Measurements from ENCODE around the gene ZBTB40.

The ZBTB40 gene

DNA sequence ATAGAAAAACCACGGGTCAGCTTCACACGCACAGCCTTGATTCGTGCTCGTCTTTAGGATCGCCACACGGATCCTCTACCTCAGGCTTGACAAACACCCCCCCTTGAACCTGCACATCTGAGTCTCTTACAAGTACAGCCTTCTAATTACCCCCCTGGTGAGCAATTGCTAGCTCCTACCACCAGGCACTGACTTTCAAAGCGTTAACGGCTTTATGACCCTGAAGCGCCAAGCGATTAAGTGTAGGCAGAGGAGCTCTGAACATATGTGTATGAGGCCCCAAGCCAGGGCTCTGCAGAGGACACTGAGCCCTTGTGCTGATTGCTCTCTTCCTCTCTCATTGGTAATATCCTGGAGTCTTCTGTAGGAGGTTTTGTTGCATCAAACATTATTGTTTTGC lies 55.9 kb downstream of the ZBTB40 start:
- H3K36me3 ChIP-seq (ENCODE audit: low read length), result no peaks in the 10 kb centered on the region
- no peak overlapping the region for H2AFZ ChIP-seq (ENCODE audit: low read depth, low read length, severe bottlenecking)
- no peaks in the 10 kb centered on the region for H3K27me3 ChIP-seq (ENCODE audit: low read length)
- no peak overlapping the region for H3K27ac ChIP-seq (ENCODE audit: low read depth, low read length)
- no peaks in the 10 kb centered on the region for H4K20me1 ChIP-seq (ENCODE audit: low read depth, low read length)
- no peaks in the 10 kb centered on the region for H3K9me2 ChIP-seq (replicated peaks; ENCODE audit: insufficient read depth, low read length)
- H3K79me2 ChIP-seq (ENCODE audit: insufficient read depth, low read length), result no peaks in the 10 kb centered on the region
- H3K9ac ChIP-seq (ENCODE audit: low read length), result no peak overlapping the region
- H3F3A ChIP-seq (ENCODE audit: insufficient read depth), result no peaks in the 10 kb centered on the region
- H3K9me3 ChIP-seq (ENCODE audit: insufficient read depth, low read length), result no peaks in the 10 kb centered on the region
- no peak overlapping the region for H3K4me3 ChIP-seq (ENCODE audit: insufficient read depth, low read length, poor library complexity, severe bottlenecking)
- no peak overlapping the region for H3K4me2 ChIP-seq (ENCODE audit: low read depth, low read length, poor library complexity, severe bottlenecking)
- no peak for TF ChIP-seq EZH2phosphoT487 (conservative IDR thresholded peaks at IDR 0.05; ENCODE audit: low read length)
- TF ChIP-seq, protein P1, sequence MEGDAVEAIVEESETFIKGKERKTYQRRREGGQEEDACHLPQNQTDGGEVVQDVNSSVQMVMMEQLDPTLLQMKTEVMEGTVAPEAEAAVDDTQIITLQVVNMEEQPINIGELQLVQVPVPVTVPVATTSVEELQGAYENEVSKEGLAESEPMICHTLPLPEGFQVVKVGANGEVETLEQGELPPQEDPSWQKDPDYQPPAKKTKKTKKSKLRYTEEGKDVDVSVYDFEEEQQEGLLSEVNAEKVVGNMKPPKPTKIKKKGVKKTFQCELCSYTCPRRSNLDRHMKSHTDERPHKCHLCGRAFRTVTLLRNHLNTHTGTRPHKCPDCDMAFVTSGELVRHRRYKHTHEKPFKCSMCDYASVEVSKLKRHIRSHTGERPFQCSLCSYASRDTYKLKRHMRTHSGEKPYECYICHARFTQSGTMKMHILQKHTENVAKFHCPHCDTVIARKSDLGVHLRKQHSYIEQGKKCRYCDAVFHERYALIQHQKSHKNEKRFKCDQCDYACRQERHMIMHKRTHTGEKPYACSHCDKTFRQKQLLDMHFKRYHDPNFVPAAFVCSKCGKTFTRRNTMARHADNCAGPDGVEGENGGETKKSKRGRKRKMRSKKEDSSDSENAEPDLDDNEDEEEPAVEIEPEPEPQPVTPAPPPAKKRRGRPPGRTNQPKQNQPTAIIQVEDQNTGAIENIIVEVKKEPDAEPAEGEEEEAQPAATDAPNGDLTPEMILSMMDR (IDR thresholded peaks at IDR 0.05; ENCODE audit: insufficient read depth, low read length, poor library complexity, severe bottlenecking), result no peak

DNA sequence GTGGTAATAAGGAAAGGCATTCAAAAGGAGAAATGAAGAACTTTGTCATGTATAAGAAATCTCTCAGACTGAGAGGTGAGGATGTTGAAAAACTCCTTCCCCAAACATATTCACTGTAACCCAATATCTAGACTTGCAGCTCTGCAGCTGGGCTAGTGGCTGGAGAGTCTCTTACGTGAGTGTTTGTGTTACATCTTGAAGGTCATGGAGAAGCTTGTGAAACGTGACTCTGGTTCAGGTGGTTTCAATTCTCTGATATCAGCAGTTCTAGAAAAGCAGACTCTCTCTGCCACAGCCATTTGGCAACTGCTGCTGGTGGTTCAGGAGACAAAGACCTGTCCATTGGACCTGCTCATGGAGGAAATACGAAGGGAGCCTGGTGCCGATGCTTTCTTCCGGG lies 56.7 kb downstream of the ZBTB40 start:
- Histone ChIP-seq H3K36me3 (ENCODE audit: low read length) (no peaks in the 10 kb centered on the region), H3K4me3 (ENCODE audit: insufficient read depth, low read length, poor library complexity, severe bottlenecking) (no peak overlapping the region), H3K9me2 (replicated peaks; ENCODE audit: insufficient read depth, low read length) (no peaks in the 10 kb centered on the region), H3K79me2 (ENCODE audit: insufficient read depth, low read length) (no peaks in the 10 kb centered on the region), H3K27me3 (ENCODE audit: low read length) (no peaks in the 10 kb centered on the region), H2AFZ (ENCODE audit: low read depth, low read length, severe bottlenecking) (no peak overlapping the region), H3F3A (ENCODE audit: insufficient read depth) (no peaks in the 10 kb centered on the region), H3K9me3 (ENCODE audit: insufficient read depth, low read length) (no peaks in the 10 kb centered on the region), H3K27ac (ENCODE audit: low read depth, low read length) (no peak overlapping the region), H3K4me2 (ENCODE audit: low read depth, low read length, poor library complexity, severe bottlenecking) (no peak overlapping the region), H4K20me1 (ENCODE audit: low read depth, low read length) (no peaks in the 10 kb centered on the region), H3K9ac (ENCODE audit: low read length) (no peak overlapping the region)
- TF ChIP-seq, protein P1 (IDR thresholded peaks at IDR 0.05; ENCODE audit: insufficient read depth, low read length, poor library complexity, severe bottlenecking), result no peak
- no peak for TF ChIP-seq EZH2phosphoT487 (conservative IDR thresholded peaks at IDR 0.05; ENCODE audit: low read length)

DNA sequence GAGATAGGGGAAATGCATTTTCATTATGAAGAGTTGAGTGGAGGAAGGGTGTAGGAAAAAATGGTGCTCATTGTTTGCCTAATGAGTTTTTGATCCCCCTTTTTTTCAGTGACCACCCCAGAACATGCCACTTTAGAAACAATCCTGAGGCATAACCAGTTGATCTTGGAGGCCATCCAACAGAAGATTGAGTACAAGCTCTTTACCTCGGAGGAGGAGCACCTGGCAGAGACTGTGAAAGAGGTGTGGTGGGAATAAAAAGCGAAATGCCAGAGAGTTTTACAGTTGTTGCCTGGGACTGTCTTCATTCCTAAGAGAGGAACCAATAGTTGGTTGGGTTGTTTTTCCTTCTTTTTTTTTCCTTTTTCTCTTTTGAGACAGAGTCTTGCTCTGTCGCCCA lies 57.3 kb downstream of the ZBTB40 start:
- Histone ChIP-seq H3K9me2 (replicated peaks; ENCODE audit: insufficient read depth, low read length) (no peaks in the 10 kb centered on the region), H4K20me1 (ENCODE audit: low read depth, low read length) (no peaks in the 10 kb centered on the region), H3K36me3 (ENCODE audit: low read length) (no peaks in the 10 kb centered on the region), H3K4me3 (ENCODE audit: insufficient read depth, low read length, poor library complexity, severe bottlenecking) (no peak overlapping the region), H3K9me3 (ENCODE audit: insufficient read depth, low read length) (no peaks in the 10 kb centered on the region), H3K4me2 (ENCODE audit: low read depth, low read length, poor library complexity, severe bottlenecking) (no peak overlapping the region), H3F3A (ENCODE audit: insufficient read depth) (no peaks in the 10 kb centered on the region), H3K27ac (ENCODE audit: low read depth, low read length) (no peak overlapping the region), H2AFZ (ENCODE audit: low read depth, low read length, severe bottlenecking) (no peak overlapping the region), H3K27me3 (ENCODE audit: low read length) (no peaks in the 10 kb centered on the region), H3K79me2 (ENCODE audit: insufficient read depth, low read length) (no peaks in the 10 kb centered on the region), H3K9ac (ENCODE audit: low read length) (no peak overlapping the region)
- TF ChIP-seq, protein P1 (IDR thresholded peaks at IDR 0.05; ENCODE audit: insufficient read depth, low read length, poor library complexity, severe bottlenecking), result no peak
- TF ChIP-seq EZH2phosphoT487 (conservative IDR thresholded peaks at IDR 0.05; ENCODE audit: low read length), result no peak
